ENCODE data around the gene LUM. TPM values are rescaled to one million over a fixed set of nuclear protein-coding genes. Genes with fewer than 3 reads are reported as not detected.

LUM gene
- polyA plus RNA-seq, 1 experiment: 307 TPM

- no peak for TF ChIP-seq CTCF (IDR thresholded peaks at IDR 0.05; ENCODE audit: low read depth, low read length)
- H3K27ac ChIP-seq (ENCODE audit: low read depth, low read length): no peak overlapping the region
- no peak for DNase-seq (ENCODE audit: low read depth, low spot score)
- no peaks in the 10 kb centered on the region for H3K27me3 ChIP-seq (ENCODE audit: control insufficient read depth, insufficient read depth, low read length)
- POLR2A ChIA-PET: no interaction called here
- CTCF ChIA-PET: interaction anchor here (0.5 kb wide), 1 partner anchor 141 kb away, joined by 3 read pairs; no protein-coding TSS in a partner anchor
- H3K4me3 ChIP-seq (ENCODE audit: low read depth, low read length): no peak overlapping the region
- no peaks in the 10 kb centered on the region for H3K9me3 ChIP-seq (ENCODE audit: control insufficient read depth, insufficient read depth, low read length)
Measured at GRCh38 chr12:91119089-91119488, 7.8 kb upstream of the LUM start.

- CTCF ChIA-PET: no interaction called here
- Histone ChIP-seq H3K27ac (ENCODE audit: low read depth, low read length) (no peak overlapping the region), H3K9me3 (ENCODE audit: control insufficient read depth, insufficient read depth, low read length) (no peaks in the 10 kb centered on the region), H3K27me3 (ENCODE audit: control insufficient read depth, insufficient read depth, low read length) (no peaks in the 10 kb centered on the region), H3K4me3 (ENCODE audit: low read depth, low read length) (no peak overlapping the region)
- TF ChIP-seq CTCF (IDR thresholded peaks at IDR 0.05; ENCODE audit: low read depth, low read length): no peak
- POLR2A ChIA-PET: no interaction called here
- no peak for DNase-seq (ENCODE audit: low read depth, low spot score)
Measured at GRCh38 chr12:91113621-91114020, 2.3 kb upstream of the LUM start.

GRCh38 chr12:91110311-91110924 lies 876 bp downstream of the LUM start:
- ChIA-PET POLR2A (no interaction called here), CTCF (interaction anchor here (1.3 to 3.6 kb wide), 6 partner anchors 11 to 246 kb away, joined by 3 to 43 read pairs (median 8); no protein-coding TSS in a partner anchor)
- Histone ChIP-seq H3K27ac (ENCODE audit: low read depth, low read length) (no peak overlapping the region), H3K4me3 (ENCODE audit: low read depth, low read length) (peak overlapping the region; percentile 56), H3K27me3 (ENCODE audit: control insufficient read depth, insufficient read depth, low read length) (no peaks in the 10 kb centered on the region), H3K9me3 (ENCODE audit: control insufficient read depth, insufficient read depth, low read length) (no peaks in the 10 kb centered on the region)
- no peak for DNase-seq (ENCODE audit: low read depth, low spot score)
- TF ChIP-seq CTCF (IDR thresholded peaks at IDR 0.05; ENCODE audit: low read depth, low read length): no peak

DNA sequence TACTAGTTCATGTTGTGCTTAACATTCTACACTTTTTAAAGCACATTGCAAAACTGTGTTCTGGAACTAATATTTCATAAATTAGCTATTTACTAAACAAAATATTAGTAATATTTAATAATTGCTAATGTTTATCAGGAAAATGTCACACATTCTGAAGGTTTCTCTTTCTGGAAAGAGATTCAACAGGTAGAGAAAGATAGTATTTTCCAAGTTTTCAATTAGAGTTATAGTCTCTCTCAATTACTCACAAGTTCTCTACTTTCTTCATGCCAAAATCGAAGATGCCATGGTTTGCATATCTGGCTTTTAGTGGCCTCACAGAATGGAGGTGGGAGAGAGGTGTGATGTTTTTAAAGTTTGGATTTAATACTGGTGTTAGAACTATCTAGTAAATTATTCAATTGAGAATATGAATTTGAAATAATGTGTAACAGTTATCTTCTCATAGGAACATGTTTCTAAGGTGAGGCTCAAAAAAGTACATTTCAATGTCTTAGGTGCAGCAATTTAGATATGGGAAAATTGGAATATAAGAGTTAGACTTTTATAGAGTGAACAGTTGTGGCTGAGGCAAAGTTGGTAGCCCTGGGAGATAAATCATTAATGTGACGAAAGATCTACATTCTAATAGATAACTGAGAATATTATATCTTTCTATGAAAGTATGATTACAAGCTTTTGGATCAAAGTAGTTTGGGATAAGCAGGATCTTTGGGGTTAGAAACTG lies 1.5 kb downstream of the LUM start:
- ChIA-PET POLR2A (interaction anchor here (1.3 kb wide), 1 partner anchor 11 kb away, joined by 4 read pairs; no protein-coding TSS in a partner anchor), CTCF (interaction anchor here (0.8 to 3.6 kb wide), 13 partner anchors 10 to 246 kb away, joined by 3 to 43 read pairs (median 6); no protein-coding TSS in a partner anchor)
- H3K4me3 ChIP-seq (ENCODE audit: low read depth, low read length): peak overlapping the region; percentile 56
- no peaks in the 10 kb centered on the region for H3K27me3 ChIP-seq (ENCODE audit: control insufficient read depth, insufficient read depth, low read length)
- no peaks in the 10 kb centered on the region for H3K9me3 ChIP-seq (ENCODE audit: control insufficient read depth, insufficient read depth, low read length)
- TF ChIP-seq CTCF (IDR thresholded peaks at IDR 0.05; ENCODE audit: low read depth, low read length): no peak
- DNase-seq (ENCODE audit: low read depth, low spot score): no peak
- H3K27ac ChIP-seq (ENCODE audit: low read depth, low read length): no peak overlapping the region

DNA sequence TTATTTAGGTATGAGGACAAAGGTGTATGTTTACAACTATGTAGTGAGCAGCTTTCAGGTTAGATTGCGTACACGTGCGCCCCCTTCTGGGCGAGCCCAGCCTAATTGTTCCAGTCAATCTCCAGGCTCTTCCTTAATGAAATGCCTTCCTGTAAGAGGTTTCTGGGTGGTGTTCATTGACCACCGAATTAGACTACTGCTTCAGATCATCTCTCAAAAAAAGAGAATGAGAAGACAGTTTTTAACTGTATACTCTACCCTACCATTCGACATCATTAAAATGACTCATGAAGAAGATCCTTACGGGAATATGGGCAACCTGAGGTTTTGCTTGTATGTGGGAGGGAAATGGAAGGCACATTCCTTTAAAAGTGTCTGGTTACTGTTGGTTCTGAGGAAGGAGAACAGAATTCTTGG lies 2.1 kb downstream of the LUM start:
- no peak for DNase-seq (ENCODE audit: low read depth, low spot score)
- Histone ChIP-seq H3K4me3 (ENCODE audit: low read depth, low read length) (peak overlapping the region; percentile 56), H3K27ac (ENCODE audit: low read depth, low read length) (no peak overlapping the region), H3K9me3 (ENCODE audit: control insufficient read depth, insufficient read depth, low read length) (no peaks in the 10 kb centered on the region), H3K27me3 (ENCODE audit: control insufficient read depth, insufficient read depth, low read length) (no peaks in the 10 kb centered on the region)
- TF ChIP-seq CTCF (IDR thresholded peaks at IDR 0.05; ENCODE audit: low read depth, low read length): peak; percentile 71
- POLR2A ChIA-PET: interaction anchor here (1.3 kb wide), 2 partner anchors 10 to 32 kb away, joined by 3 to 4 read pairs; no protein-coding TSS in a partner anchor
- CTCF ChIA-PET: interaction anchor here (0.6 to 3.6 kb wide), 22 partner anchors 10 to 246 kb away, joined by 3 to 43 read pairs (median 4); no protein-coding TSS in a partner anchor
